ENCODE measurements around the gene ADARB2. TPM values are rescaled to one million over a fixed set of nuclear protein-coding genes. Genes with fewer than 3 reads are reported as not detected.

Gene ADARB2
- total and polyA plus RNA-seq, 2 experiments from 2014 or later = not detected

DNA sequence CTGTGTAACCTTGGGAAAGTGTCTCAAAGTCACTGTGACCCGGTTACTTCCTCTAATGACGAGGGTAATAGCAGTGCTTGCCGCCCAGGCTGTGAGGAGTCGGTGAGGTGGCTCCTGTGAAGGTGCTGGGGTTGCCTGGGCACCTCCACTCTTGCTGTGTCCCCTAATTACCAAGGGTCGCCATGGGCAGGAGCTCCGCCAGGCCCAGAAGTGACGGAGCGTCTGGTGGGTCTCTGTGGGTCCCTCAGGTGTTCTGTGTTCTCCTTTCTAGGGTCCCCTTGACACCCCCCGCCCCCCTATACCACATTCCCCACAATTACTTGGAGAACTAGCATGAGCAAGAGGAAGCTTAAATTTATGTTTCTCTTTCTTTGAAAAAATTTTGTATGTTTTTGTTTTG is 519.7 kb downstream of the ADARB2 start:
- Histone ChIP-seq H3K9me3 (ENCODE audit: low read depth) (no peaks in the 10 kb centered on the region), H3K79me2 (ENCODE audit: insufficient read depth) (no peaks in the 10 kb centered on the region), H3K4me2 (ENCODE audit: unreplicated experiment) (no peak overlapping the region), H3K36me3 (ENCODE audit: low read depth) (no peaks in the 10 kb centered on the region), H3K9ac (no peak overlapping the region), H3K4me1 (ENCODE audit: insufficient read depth) (no peaks in the 10 kb centered on the region), H3K27ac (no peak overlapping the region), H2AFZ (no peak overlapping the region), H3F3A (ENCODE audit: insufficient read depth) (no peaks in the 10 kb centered on the region), H3K4me3 (no peak overlapping the region), H3K27me3 (replicated peaks; ENCODE audit: insufficient read depth) (no peaks in the 10 kb centered on the region), H3K9me2 (ENCODE audit: insufficient read depth) (no peaks in the 10 kb centered on the region), H4K20me1 (ENCODE audit: insufficient read depth) (no peaks in the 10 kb centered on the region)
- 52 to 54% methylated on average over 9 of the region's 9 CpGs for WGBS, 2 experiments (ENCODE audit: low coverage in 1 of 2, low lambda C conversion rate in 2 of 2, missing lambda C conversion rate in 2 of 2)
- DNase-seq = no peak
- in situ Hi-C loops (cut with MboI) = no loop called here
- TF ChIP-seq EZH2phosphoT487 (IDR thresholded peaks at IDR 0.05; ENCODE audit: insufficient read depth, low read depth) (no peak), EZH2 (IDR thresholded peaks at IDR 0.05; ENCODE audit: insufficient read depth, poor library complexity, severe bottlenecking) (no peak)

DNA sequence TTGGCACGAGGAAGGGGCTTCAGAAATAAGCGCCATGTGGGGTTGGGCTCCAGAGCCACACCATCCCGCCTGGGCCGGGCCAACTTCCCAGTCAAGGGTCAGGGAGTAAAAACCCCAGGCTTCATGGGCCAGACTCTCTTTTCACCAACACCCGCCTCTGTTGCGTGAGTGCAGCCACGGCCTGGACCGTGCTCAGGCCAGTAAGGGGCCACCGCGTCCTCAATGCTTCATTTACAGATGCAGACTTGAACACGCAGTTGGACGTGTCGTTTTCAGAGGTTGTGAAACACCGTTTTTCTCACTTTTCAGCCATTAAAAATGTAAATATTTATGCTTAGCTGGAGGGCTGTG is 520.1 kb downstream of the ADARB2 start:
- in situ Hi-C loops (cut with MboI) = no loop called here
- Histone ChIP-seq H3K4me1 (ENCODE audit: insufficient read depth) (no peaks in the 10 kb centered on the region), H3K9me2 (ENCODE audit: insufficient read depth) (no peaks in the 10 kb centered on the region), H3K27me3 (replicated peaks; ENCODE audit: insufficient read depth) (no peaks in the 10 kb centered on the region), H3K9me3 (ENCODE audit: low read depth) (no peaks in the 10 kb centered on the region), H3K4me3 (no peak overlapping the region), H3K27ac (no peak overlapping the region), H3K9ac (no peak overlapping the region), H3K79me2 (ENCODE audit: insufficient read depth) (no peaks in the 10 kb centered on the region), H4K20me1 (ENCODE audit: insufficient read depth) (no peaks in the 10 kb centered on the region), H3K4me2 (ENCODE audit: unreplicated experiment) (no peak overlapping the region), H3K36me3 (ENCODE audit: low read depth) (no peaks in the 10 kb centered on the region), H3F3A (ENCODE audit: insufficient read depth) (no peaks in the 10 kb centered on the region), H2AFZ (no peak overlapping the region)
- TF ChIP-seq EZH2phosphoT487 (IDR thresholded peaks at IDR 0.05; ENCODE audit: insufficient read depth, low read depth) (no peak), EZH2 (IDR thresholded peaks at IDR 0.05; ENCODE audit: insufficient read depth, poor library complexity, severe bottlenecking) (no peak)
- 78 to 84% methylated on average over 14 of the region's 14 CpGs for WGBS, 2 experiments (ENCODE audit: low coverage in 1 of 2, low lambda C conversion rate in 2 of 2, missing lambda C conversion rate in 2 of 2)
- DNase-seq = no peak

DNA sequence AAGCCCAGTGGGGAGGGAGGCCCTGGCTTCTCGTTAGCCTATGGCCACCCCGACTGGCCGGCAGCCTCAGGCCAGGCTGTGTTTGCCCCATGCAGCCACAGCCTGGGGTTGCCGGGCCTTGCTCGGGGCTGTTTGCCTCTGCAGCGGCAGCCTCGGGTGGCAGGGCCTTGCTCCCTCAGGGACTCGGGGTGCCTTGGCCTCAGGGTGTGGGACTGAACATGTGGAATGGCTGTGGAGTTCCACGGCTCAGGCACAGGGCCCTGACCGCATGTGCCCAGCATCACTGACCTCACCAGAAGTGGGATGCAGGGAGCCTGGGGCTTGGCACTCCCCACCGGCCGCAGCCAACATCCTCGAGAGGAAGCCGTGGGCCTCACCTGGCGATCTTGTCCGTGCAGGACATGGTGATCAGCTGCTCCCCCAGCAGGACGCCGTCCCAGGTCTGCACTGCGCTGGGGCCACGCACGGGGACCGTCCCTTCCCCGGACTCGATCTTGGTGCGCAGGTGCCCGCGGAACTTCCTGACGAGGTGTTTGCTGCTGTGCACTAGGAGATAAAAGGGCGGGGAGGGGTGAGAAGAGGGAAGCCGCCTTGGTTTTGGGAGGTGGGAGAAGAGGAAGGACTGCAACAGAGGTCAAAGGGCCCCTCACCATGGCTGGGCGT is 520.6 kb downstream of the ADARB2 start:
- in situ Hi-C loops (cut with MboI) = no loop called here
- TF ChIP-seq EZH2 (IDR thresholded peaks at IDR 0.05; ENCODE audit: insufficient read depth, poor library complexity, severe bottlenecking) (no peak), EZH2phosphoT487 (IDR thresholded peaks at IDR 0.05; ENCODE audit: insufficient read depth, low read depth) (no peak)
- Histone ChIP-seq H3K4me3 (no peak overlapping the region), H3K9me2 (ENCODE audit: insufficient read depth) (no peaks in the 10 kb centered on the region), H3K36me3 (ENCODE audit: low read depth) (no peaks in the 10 kb centered on the region), H2AFZ (no peak overlapping the region), H3K79me2 (ENCODE audit: insufficient read depth) (no peaks in the 10 kb centered on the region), H3K27ac (no peak overlapping the region), H3K9ac (no peak overlapping the region), H4K20me1 (ENCODE audit: insufficient read depth) (no peaks in the 10 kb centered on the region), H3K27me3 (replicated peaks; ENCODE audit: insufficient read depth) (no peaks in the 10 kb centered on the region), H3K4me2 (ENCODE audit: unreplicated experiment) (no peak overlapping the region), H3F3A (ENCODE audit: insufficient read depth) (no peaks in the 10 kb centered on the region), H3K9me3 (ENCODE audit: low read depth) (no peaks in the 10 kb centered on the region), H3K4me1 (ENCODE audit: insufficient read depth) (no peaks in the 10 kb centered on the region)
- no peak for DNase-seq
- WGBS, 2 experiments (ENCODE audit: low coverage in 1 of 2, low lambda C conversion rate in 2 of 2, missing lambda C conversion rate in 2 of 2) = 69 to 73% methylated on average over 30 to 31 of the region's 31 CpGs

DNA sequence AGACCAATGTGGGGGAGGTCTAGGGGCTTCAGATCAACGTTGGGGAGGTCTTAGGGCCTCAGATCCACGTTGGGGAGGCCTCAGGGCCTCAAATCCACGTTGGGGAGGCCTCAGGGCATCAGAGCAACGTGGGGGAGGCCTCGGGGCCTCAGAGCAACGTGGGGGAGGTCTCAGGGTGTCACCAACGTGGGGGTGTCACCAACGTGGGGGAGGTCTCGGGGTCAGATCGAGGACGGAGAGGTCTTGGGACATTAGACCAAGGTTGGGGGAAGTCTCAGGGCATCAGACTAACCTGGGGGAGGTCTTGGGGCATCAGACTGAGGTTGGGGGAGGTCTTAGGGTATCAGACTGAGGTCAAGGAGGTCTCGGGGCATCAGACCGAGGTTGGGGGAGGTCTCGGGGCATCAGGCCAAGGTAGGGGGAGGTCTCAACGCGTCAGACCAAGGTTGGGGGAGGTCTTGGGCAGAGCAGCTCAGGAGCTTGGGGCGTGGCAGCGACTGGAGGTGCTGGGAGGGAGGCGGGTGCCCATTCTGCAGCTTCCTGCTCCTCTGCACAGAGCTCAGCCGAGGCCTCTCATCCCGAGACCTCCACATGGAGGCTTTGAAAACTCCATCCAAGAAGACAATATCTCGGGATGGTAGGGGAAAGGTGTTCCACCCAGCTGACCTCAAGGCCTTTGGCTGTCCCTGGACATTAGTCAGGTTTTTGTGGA is 521.3 kb downstream of the ADARB2 start:
- Histone ChIP-seq H3K4me2 (ENCODE audit: unreplicated experiment) (no peak overlapping the region), H4K20me1 (ENCODE audit: insufficient read depth) (no peaks in the 10 kb centered on the region), H3K9me3 (ENCODE audit: low read depth) (no peaks in the 10 kb centered on the region), H3K36me3 (ENCODE audit: low read depth) (no peaks in the 10 kb centered on the region), H3K27me3 (replicated peaks; ENCODE audit: insufficient read depth) (no peaks in the 10 kb centered on the region), H3F3A (ENCODE audit: insufficient read depth) (no peaks in the 10 kb centered on the region), H2AFZ (no peak overlapping the region), H3K9ac (no peak overlapping the region), H3K4me1 (ENCODE audit: insufficient read depth) (no peaks in the 10 kb centered on the region), H3K27ac (no peak overlapping the region), H3K79me2 (ENCODE audit: insufficient read depth) (no peaks in the 10 kb centered on the region), H3K9me2 (ENCODE audit: insufficient read depth) (no peaks in the 10 kb centered on the region), H3K4me3 (no peak overlapping the region)
- TF ChIP-seq EZH2 (IDR thresholded peaks at IDR 0.05; ENCODE audit: insufficient read depth, poor library complexity, severe bottlenecking) (no peak), EZH2phosphoT487 (IDR thresholded peaks at IDR 0.05; ENCODE audit: insufficient read depth, low read depth) (no peak)
- DNase-seq = no peak
- WGBS, 2 experiments (ENCODE audit: low coverage in 1 of 2, low lambda C conversion rate in 2 of 2, missing lambda C conversion rate in 2 of 2) = 22 to 24% methylated on average over 21 to 22 of the region's 22 CpGs
- in situ Hi-C loops (cut with MboI) = no loop called here
